OCI-LY7 (cell line): Measurements from ENCODE around the gene YIPF4.

ENCODE experiments used
- CTCF ChIP-seq: fragments of 200-600 bp; sonication (generic); conservative IDR thresholded peaks from 2 replicates; pipeline ENCODE4 v1.5.1; 2014; ENCODE audit warnings: mild to moderate bottlenecking, antibody characterized with exemption, low read length, moderate library complexity, mixed read lengths
- EZH2phosphoT487 ChIP-seq: fragments of 200-600 bp; sonication (generic); IDR thresholded peaks from 2 replicates; pipeline ENCODE4 v1.6.1; 2018; ENCODE audit warnings: low read depth, borderline replicate concordance, mild to moderate bottlenecking, mixed run types, antibody characterized with exemption, low read length, moderate library complexity, mixed read lengths

GRCh38 chr2:32258242-32258641, 19.5 kb upstream of the YIPF4 start:
- TF ChIP-seq CTCF (no peak), EZH2phosphoT487 (no peak)
